H1 (cell line): Measurements from ENCODE around the gene ARHGAP26. TPM values are rescaled to one million over a fixed set of nuclear protein-coding genes. Genes with fewer than 3 reads are reported as not detected.

ENCODE experiments used
- CTCF ChIA-PET: fragments of 300-600 bp; sonication (Branson Sonifier 250); formaldehyde crosslinking; loops from one replicate; lab custom pipeline; 2021; ENCODE audit not compliant: partially characterized antibody; lab: Charles Lee
- POLR2A ChIA-PET: fragments of 300-600 bp; sonication (Branson Sonifier 250); formaldehyde crosslinking; loops from one replicate; lab custom pipeline; 2021; ENCODE audit warnings: inconsistent platforms; ENCODE audit not compliant: partially characterized antibody; lab: Charles Lee
- DNase-seq, 2 experiments: peaks; one replicate each; pipeline versions ENCODE4 v3.0.0 to v3.0.0-alpha.2; 2010 to 2022; ENCODE audit warnings: low spot score in 2 of 2, low read depth in 1 of 2, mixed read lengths in 1 of 2
- FAIRE-seq: peaks from 2 replicates; lab custom pipeline; 2011; peaks lifted over from hg19 to GRCh38; lab: Jason Lieb, UNC
- H2AFZ ChIP-seq: 2 replicates; pipeline ENCODE4 v1.8.1; 2012; ENCODE audit warnings: low read length, inconsistent platforms
- H2AK5ac ChIP-seq: 2 replicates; pipeline ENCODE4 v1.6.1; 2013; ENCODE audit warnings: low read depth, low read length
- H2BK120ac ChIP-seq: replicated peaks from 2 replicates; pipeline ENCODE3; 2013; ENCODE audit warnings: low read depth, low read length, inconsistent platforms
- H2BK12ac ChIP-seq: 2 replicates; pipeline ENCODE4 v1.6.1; 2013; ENCODE audit warnings: low read depth, low read length
- H2BK15ac ChIP-seq: 2 replicates; pipeline ENCODE4 v1.6.1; 2013; ENCODE audit warnings: low read length
- H2BK20ac ChIP-seq: 2 replicates; pipeline ENCODE4 v1.6.1; 2013; ENCODE audit warnings: low read length
- H2BK5ac ChIP-seq: 2 replicates; pipeline ENCODE4 v1.6.1; 2013; ENCODE audit warnings: low read depth, low read length
- H3K14ac ChIP-seq: 2 replicates; pipeline ENCODE4 v1.6.1; 2013; ENCODE audit warnings: inconsistent platforms; ENCODE audit not compliant: insufficient read length
- H3K18ac ChIP-seq: 2 replicates; pipeline ENCODE4 v1.6.1; 2013; ENCODE audit warnings: low read length; ENCODE audit errors: extremely low read depth
- H3K23ac ChIP-seq: 2 replicates; pipeline ENCODE4 v1.6.1; 2013; ENCODE audit warnings: inconsistent platforms; ENCODE audit not compliant: insufficient read length
- H3K23me2 ChIP-seq: 2 replicates; pipeline ENCODE4 v1.6.1; 2013; ENCODE audit warnings: low read depth, low read length
- H3K27ac ChIP-seq: 2 replicates; pipeline ENCODE4 v1.6.1; 2011; ENCODE audit warnings: low read depth, low read length, inconsistent platforms
- H3K27me3 ChIP-seq, 4 experiments: replicated peaks in 1 of 4; 1 replicate in 1 of 4; 2 replicates in 3 of 4; pipeline versions ENCODE4 v1.6.1 to v1.8.1; 2011 to 2013; ENCODE audit warnings: low read length in 3 of 4, mild to moderate bottlenecking in 3 of 4, inconsistent platforms in 2 of 4, mixed read lengths in 2 of 4, moderate library complexity in 1 of 4; ENCODE audit not compliant: control insufficient read depth in 3 of 4, insufficient read depth in 3 of 4; ENCODE audit errors: extremely low read depth in 1 of 4
- H3K36me3 ChIP-seq, 4 experiments: 2 replicates each; pipeline versions ENCODE4 v1.6.1 to v1.8.1; 2011 to 2013; ENCODE audit warnings: mild to moderate bottlenecking in 4 of 4, low read length in 3 of 4, moderate library complexity in 2 of 4, control low read depth in 1 of 4, inconsistent platforms in 1 of 4; ENCODE audit not compliant: insufficient read depth in 4 of 4, control insufficient read depth in 2 of 4
- H3K4ac ChIP-seq: replicated peaks from 2 replicates; pipeline ENCODE3; 2013; ENCODE audit warnings: low read length, low read depth, mixed read lengths, inconsistent platforms; ENCODE audit not compliant: insufficient read length
- H3K4me1 ChIP-seq, 4 experiments: replicated peaks in 1 of 4; 1 replicate in 1 of 4; 2 replicates in 3 of 4; pipeline versions ENCODE4 v1.6.1 to v1.8.1; 2011 to 2013; ENCODE audit warnings: low read length in 3 of 4, inconsistent platforms in 2 of 4, mixed read lengths in 1 of 4; ENCODE audit not compliant: insufficient read depth in 4 of 4, control insufficient read depth in 3 of 4
- H3K4me2 ChIP-seq, 2 experiments: 2 replicates each; pipeline versions ENCODE4 v1.6.1 to v1.8.1; 2011 to 2013; ENCODE audit warnings: low read depth in 2 of 2, low read length in 2 of 2, control low read depth in 1 of 2, inconsistent platforms in 1 of 2, mild to moderate bottlenecking in 1 of 2; ENCODE audit not compliant: insufficient read depth in 1 of 2
- H3K4me3 ChIP-seq, 4 experiments: fragments of 200-600, 300-600 bp in 1 of 4; sonication (generic), shearing (Covaris generic), sonication (Bioruptor Twin) in 1 of 4; 2 replicates each; pipeline versions ENCODE4 v1.5.1 to v1.8.1; 2011 to 2016; ENCODE audit warnings: low read length in 4 of 4, low read depth in 3 of 4, control low read depth in 2 of 4, inconsistent platforms in 2 of 4, mild to moderate bottlenecking in 2 of 4, mixed read lengths in 1 of 4, moderate library complexity in 1 of 4; ENCODE audit not compliant: insufficient read depth in 2 of 4; ENCODE audit errors: extremely low read depth in 1 of 4
- H3K56ac ChIP-seq: replicated peaks from 2 replicates; pipeline ENCODE3; 2013; ENCODE audit warnings: low read depth, mild to moderate bottlenecking, mixed read lengths, low read length, inconsistent platforms; ENCODE audit not compliant: insufficient read length
- H3K79me1 ChIP-seq: 2 replicates; pipeline ENCODE4 v1.6.1; 2013; ENCODE audit warnings: low read depth, low read length, control low read depth
- H3K79me2 ChIP-seq, 2 experiments: 2 replicates each; pipeline versions ENCODE4 v1.6.1 to v1.8.1; 2012 to 2013; ENCODE audit warnings: low read length in 2 of 2, mild to moderate bottlenecking in 2 of 2, inconsistent platforms in 1 of 2; ENCODE audit not compliant: insufficient read depth in 2 of 2, control insufficient read depth in 1 of 2
- H3K9ac ChIP-seq, 4 experiments: replicated peaks in 1 of 4; 1 replicate in 1 of 4; 2 replicates in 3 of 4; pipeline versions ENCODE4 v1.6.1 to v1.8.1; 2011 to 2013; ENCODE audit warnings: low read depth in 3 of 4, low read length in 3 of 4, control low read depth in 2 of 4, mild to moderate bottlenecking in 2 of 4, moderate library complexity in 2 of 4, inconsistent platforms in 1 of 4; ENCODE audit errors: extremely low read depth in 1 of 4
- H3K9me3 ChIP-seq, 2 experiments: 2 replicates each; pipeline versions ENCODE4 v1.6.1 to v1.8.1; 2012 to 2013; ENCODE audit warnings: mild to moderate bottlenecking in 2 of 2, moderate library complexity in 2 of 2, control low read depth in 1 of 2, inconsistent platforms in 1 of 2, low read depth in 1 of 2, low read length in 1 of 2, mixed read lengths in 1 of 2; ENCODE audit not compliant: insufficient read depth in 2 of 2
- H4K20me1 ChIP-seq, 2 experiments: replicated peaks in 1 of 2; 2 replicates each; pipeline versions ENCODE3 to v1.8.1; 2011 to 2013; ENCODE audit warnings: inconsistent platforms in 2 of 2, low read length in 2 of 2, mild to moderate bottlenecking in 1 of 2; ENCODE audit not compliant: insufficient read depth in 2 of 2, control insufficient read depth in 1 of 2
- H4K5ac ChIP-seq: 2 replicates; pipeline ENCODE4 v1.6.1; 2013; ENCODE audit warnings: low read length, low read depth, mixed read lengths, inconsistent platforms; ENCODE audit not compliant: insufficient read length
- H4K8ac ChIP-seq: 2 replicates; pipeline ENCODE4 v1.8.0; 2013; ENCODE audit warnings: mild to moderate bottlenecking, moderate library complexity, low read length, inconsistent platforms; ENCODE audit not compliant: insufficient read depth; ENCODE audit errors: extremely low read depth
- H4K91ac ChIP-seq: replicated peaks from 2 replicates; pipeline ENCODE3; 2013; ENCODE audit warnings: low read length, mixed read lengths, inconsistent platforms; ENCODE audit not compliant: insufficient read length
- ATF3 ChIP-seq: IDR thresholded peaks from 2 replicates; pipeline ENCODE4 v1.6.1; 2011; ENCODE audit warnings: low read depth, mild to moderate bottlenecking, low read length; ENCODE audit not compliant: insufficient read depth
- CBX8 ChIP-seq: fragments of 300-800, 300-1000 bp; sonication (generic); IDR thresholded peaks from 2 replicates; pipeline ENCODE4 v1.7.1; 2016; ENCODE audit warnings: low read depth, low read length, borderline replicate concordance
- CEBPB ChIP-seq: IDR thresholded peaks from 2 replicates; pipeline ENCODE4 v1.6.1; 2012; ENCODE audit warnings: low read depth, low read length
- FOSL1 ChIP-seq: IDR thresholded peaks from 2 replicates; pipeline ENCODE4 v1.6.1; 2011; ENCODE audit warnings: mild to moderate bottlenecking, low read depth, low read length, moderate library complexity; ENCODE audit not compliant: insufficient read depth
- POLR2A ChIP-seq, 2 experiments: IDR thresholded peaks; 1 replicate in 1 of 2; 2 replicates in 1 of 2; pipeline ENCODE4 v1.6.1; 2011; ENCODE audit warnings: low read depth in 2 of 2, low read length in 2 of 2, mild to moderate bottlenecking in 2 of 2; ENCODE audit errors: control extremely low read depth in 1 of 2
- RNF2 ChIP-seq: fragments of 200-900, 300-1000 bp; sonication (generic); IDR thresholded peaks from 2 replicates; pipeline ENCODE4 v1.7.1; 2016; ENCODE audit warnings: borderline replicate concordance, low read depth, mild to moderate bottlenecking, antibody characterized with exemption, low read length; ENCODE audit not compliant: poor library complexity, severe bottlenecking; ENCODE audit errors: missing control alignments
- SP1 ChIP-seq: IDR thresholded peaks from 2 replicates; pipeline ENCODE4 v1.6.1; 2011; ENCODE audit warnings: low read depth, low read length
- SP4 ChIP-seq: IDR thresholded peaks from 2 replicates; pipeline ENCODE4 v1.6.1; 2012; ENCODE audit warnings: low read length, inconsistent platforms
- WGBS, 2 experiments: shearing (Covaris generic) in 1 of 2; methylation state at CpG; one replicate each; pipeline versions ENCODE4 v1.1.6 to v1.1.7; 2013 to 2015; ENCODE audit warnings: low lambda C conversion rate in 2 of 2, mixed read lengths in 2 of 2, inconsistent platforms in 1 of 2, low coverage in 1 of 2, missing lambda C conversion rate in 1 of 2; ENCODE audit not compliant: insufficient replicate concordance in 2 of 2, insufficient coverage in 1 of 2, insufficient read length in 1 of 2; ENCODE audit errors: extremely low coverage in 1 of 2, missing lambda C conversion rate in 1 of 2; 5-methylcytosine and 5-hydroxymethylcytosine counted together
- polyA plus RNA-seq, 7 experiments: library from polyadenylated mRNA; depleted of rRNA in 3 of 7; stranded (reverse) in 5 of 7; unstranded in 2 of 7; fragments of >200 nt in 5 of 7; fragments of 200-250 nt in 2 of 7; gene quantifications; 1 replicate in 5 of 7; 2 replicates in 1 of 7; 4 replicates in 1 of 7; pipeline versions ENCODE4 v1.2.1 to v1.2.3, GENCODE V29; 2011 to 2013; ENCODE audit warnings: missing spikeins in 2 of 7, mixed read lengths in 2 of 7
- total RNA-seq: library from RNA; stranded (reverse); fragmentation: NEBNext Ultra II Directional; extraction: Animal tissue kit (Norgen Biotek cat#: 25700); gene quantifications from 2 replicates; pipeline ENCODE4 v1.2.1, GENCODE V29; 2021

The ARHGAP26 gene
- total and polyA plus RNA-seq, 2 of the 8 experiments (the other 6 are each of a cell fraction or from before 2014, with no cell fraction given) = 7.1 to 24.8 TPM

- no peak overlapping the region for H2BK15ac ChIP-seq
- H3K56ac ChIP-seq = no peak overlapping the region
- no peak overlapping the region for H3K9ac ChIP-seq
- no peak overlapping the region for H2BK5ac ChIP-seq
- 93% methylated on average over 7 of the region's 7 CpGs; no CpG with 5 or more reads in 1 of the 2 experiments for WGBS, 2 experiments
- no peak overlapping the region for H3K4me2 ChIP-seq
- H4K5ac ChIP-seq = no peak overlapping the region
- no peaks in the 10 kb centered on the region; a peak in 1 of 7 replicates for H3K4me1 ChIP-seq
- TF ChIP-seq CBX8 = no peak
- no peak for TF ChIP-seq POLR2A (IDR thresholded peaks at IDR 0.05; ENCODE audit: control extremely low read depth in 1 of 2, low read depth in 2 of 2, low read length in 2 of 2)
- TF ChIP-seq CEBPB = no peak
- TF ChIP-seq FOSL1 = no peak
- TF ChIP-seq RNF2 = no peak
- no peak for TF ChIP-seq ATF3
- no peak for TF ChIP-seq SP1
- TF ChIP-seq SP4 = no peak
- H3K36me3 ChIP-seq = no peaks in the 10 kb centered on the region
- H2AFZ ChIP-seq = no peak overlapping the region
- no peak overlapping the region for H2BK12ac ChIP-seq
- ChIA-PET POLR2A (no interaction called here), CTCF (interaction anchor here (0.7 to 2.6 kb wide), 9 partner anchors 9 to 757 kb away, joined by 3 to 8 read pairs (median 3); no protein-coding TSS in a partner anchor)
- H3K79me1 ChIP-seq = no peaks in the 10 kb centered on the region
- no peaks in the 10 kb centered on the region for H3K79me2 ChIP-seq
- no peak overlapping the region for H3K18ac ChIP-seq
- no peaks in the 10 kb centered on the region for H4K20me1 ChIP-seq
- no peaks in the 10 kb centered on the region for H3K9me3 ChIP-seq
- no peak overlapping the region for H3K4ac ChIP-seq
- no peak overlapping the region for H3K27ac ChIP-seq
- no peak overlapping the region for H3K23ac ChIP-seq
- no peaks in the 10 kb centered on the region for H3K23me2 ChIP-seq
- H3K27me3 ChIP-seq = no peaks in the 10 kb centered on the region
- FAIRE-seq = no peak
- no peak overlapping the region for H2BK120ac ChIP-seq
- DNase-seq = no peak
- H3K14ac ChIP-seq = no peak overlapping the region
- no peak overlapping the region for H3K4me3 ChIP-seq
- H4K8ac ChIP-seq = no peak overlapping the region
- H2AK5ac ChIP-seq = no peak overlapping the region
- H2BK20ac ChIP-seq = no peak overlapping the region
- no peak overlapping the region for H4K91ac ChIP-seq
These were observed 358.4 kb downstream of the ARHGAP26 start for GRCh38 chr5:143128412-143129071.
